ENCODE measurements around the gene EGFR. TPM values are rescaled to one million over a fixed set of nuclear protein-coding genes. Genes with fewer than 3 reads are reported as not detected.

The EGFR gene
- total RNA-seq, 4 donors from 2014 or later: 79.3 to 125 (median 110) TPM

- Histone ChIP-seq H3K27ac (replicated peaks in 1 of 4) (no peak overlapping the region), H3K4me3 (no peak overlapping the region), H3K4me1 (peaks cover 0 to 9% (median 6%) of the 10 kb centered on the region in 4 donors), H3K27me3 (no peaks in the 10 kb centered on the region), H3K36me3 (peaks cover 45 to 89% (median 78%) of the 10 kb centered on the region in 4 donors), H3K9me3 (no peaks in the 10 kb centered on the region)
- no peak for DNase-seq (ENCODE audit: extremely low spot score)
- intact Hi-C loops (cut with DNase I): no loop called here
- TF ChIP-seq POLR2A (IDR thresholded peaks at IDR 0.05; ENCODE audit: low read depth) (no peak), EP300 (IDR thresholded peaks at IDR 0.05) (no peak), POLR2AphosphoS5 (IDR thresholded peaks at IDR 0.05) (no peak)
- TF ChIP-seq, protein P1, sequence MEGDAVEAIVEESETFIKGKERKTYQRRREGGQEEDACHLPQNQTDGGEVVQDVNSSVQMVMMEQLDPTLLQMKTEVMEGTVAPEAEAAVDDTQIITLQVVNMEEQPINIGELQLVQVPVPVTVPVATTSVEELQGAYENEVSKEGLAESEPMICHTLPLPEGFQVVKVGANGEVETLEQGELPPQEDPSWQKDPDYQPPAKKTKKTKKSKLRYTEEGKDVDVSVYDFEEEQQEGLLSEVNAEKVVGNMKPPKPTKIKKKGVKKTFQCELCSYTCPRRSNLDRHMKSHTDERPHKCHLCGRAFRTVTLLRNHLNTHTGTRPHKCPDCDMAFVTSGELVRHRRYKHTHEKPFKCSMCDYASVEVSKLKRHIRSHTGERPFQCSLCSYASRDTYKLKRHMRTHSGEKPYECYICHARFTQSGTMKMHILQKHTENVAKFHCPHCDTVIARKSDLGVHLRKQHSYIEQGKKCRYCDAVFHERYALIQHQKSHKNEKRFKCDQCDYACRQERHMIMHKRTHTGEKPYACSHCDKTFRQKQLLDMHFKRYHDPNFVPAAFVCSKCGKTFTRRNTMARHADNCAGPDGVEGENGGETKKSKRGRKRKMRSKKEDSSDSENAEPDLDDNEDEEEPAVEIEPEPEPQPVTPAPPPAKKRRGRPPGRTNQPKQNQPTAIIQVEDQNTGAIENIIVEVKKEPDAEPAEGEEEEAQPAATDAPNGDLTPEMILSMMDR (IDR thresholded peaks at IDR 0.05): no peak
- 87% methylated on average over 16 of the region's 16 CpGs for WGBS
Observed at GRCh38 chr7:55205124-55205955, 186.5 kb downstream of the EGFR start.

DNA sequence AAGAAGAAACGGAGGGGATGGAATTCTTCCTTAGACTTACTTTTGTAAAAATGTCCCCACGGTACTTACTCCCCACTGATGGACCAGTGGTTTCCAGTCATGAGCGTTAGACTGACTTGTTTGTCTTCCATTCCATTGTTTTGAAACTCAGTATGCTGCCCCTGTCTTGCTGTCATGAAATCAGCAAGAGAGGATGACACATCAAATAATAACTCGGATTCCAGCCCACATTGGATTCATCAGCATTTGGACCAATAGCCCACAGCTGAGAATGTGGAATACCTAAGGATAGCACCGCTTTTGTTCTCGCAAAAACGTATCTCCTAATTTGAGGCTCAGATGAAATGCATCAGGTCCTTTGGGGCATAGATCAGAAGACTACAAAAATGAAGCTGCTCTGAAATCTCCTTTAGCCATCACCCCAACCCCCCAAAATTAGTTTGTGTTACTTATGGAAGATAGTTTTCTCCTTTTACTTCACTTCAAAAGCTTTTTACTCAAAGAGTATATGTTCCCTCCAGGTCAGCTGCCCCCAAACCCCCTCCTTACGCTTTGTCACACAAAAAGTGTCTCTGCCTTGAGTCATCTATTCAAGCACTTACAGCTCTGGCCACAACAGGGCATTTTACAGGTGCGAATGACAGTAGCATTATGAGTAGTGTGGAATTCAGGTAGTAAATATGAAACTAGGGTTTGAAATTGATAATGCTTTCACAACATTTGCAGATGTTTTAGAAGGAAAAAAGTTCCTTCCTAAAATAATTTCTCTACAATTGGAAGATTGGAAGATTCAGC lies 187.6 kb downstream of the EGFR start:
- intact Hi-C loops (cut with DNase I): no loop called here
- Histone ChIP-seq H3K9me3 (no peaks in the 10 kb centered on the region), H3K27ac (replicated peaks in 1 of 4) (no peak overlapping the region), H3K27me3 (no peaks in the 10 kb centered on the region), H3K36me3 (peaks cover 34 to 78% (median 67%) of the 10 kb centered on the region in 4 donors), H3K4me1 (peaks cover 0 to 9% (median 7%) of the 10 kb centered on the region in 4 donors), H3K4me3 (no peak overlapping the region)
- DNase-seq (ENCODE audit: extremely low spot score): no peak
- TF ChIP-seq POLR2AphosphoS5 (IDR thresholded peaks at IDR 0.05): no peak
- TF ChIP-seq, protein P1 (IDR thresholded peaks at IDR 0.05): no peak
- TF ChIP-seq EP300 (IDR thresholded peaks at IDR 0.05): no peak
- no peak for TF ChIP-seq POLR2A (IDR thresholded peaks at IDR 0.05; ENCODE audit: low read depth)
- 92% methylated on average over 9 of the region's 9 CpGs for WGBS

- H3K4me1 ChIP-seq: peaks cover 0 to 20% (median 16%) of the 10 kb centered on the region in 4 donors
- peaks cover 0 to 3% (median 0%) of the 10 kb centered on the region in 4 donors for H3K27me3 ChIP-seq
- no peak overlapping the region for H3K27ac ChIP-seq (replicated peaks in 1 of 4)
- H3K36me3 ChIP-seq: peaks cover 25 to 66% (median 56%) of the 10 kb centered on the region in 4 donors
- H3K9me3 ChIP-seq: no peaks in the 10 kb centered on the region
- TF ChIP-seq, protein P1 (IDR thresholded peaks at IDR 0.05): no peak
- TF ChIP-seq EP300 (IDR thresholded peaks at IDR 0.05) (no peak), POLR2A (IDR thresholded peaks at IDR 0.05; ENCODE audit: low read depth) (no peak), POLR2AphosphoS5 (IDR thresholded peaks at IDR 0.05) (no peak)
- no peak overlapping the region for H3K4me3 ChIP-seq
- no peak for DNase-seq (ENCODE audit: extremely low spot score)
- WGBS: 84% methylated on average over 4 of the region's 4 CpGs
- intact Hi-C loops (cut with DNase I): no loop called here
Observed at GRCh38 chr7:55207436-55208125, 188.8 kb downstream of the EGFR start.

DNA sequence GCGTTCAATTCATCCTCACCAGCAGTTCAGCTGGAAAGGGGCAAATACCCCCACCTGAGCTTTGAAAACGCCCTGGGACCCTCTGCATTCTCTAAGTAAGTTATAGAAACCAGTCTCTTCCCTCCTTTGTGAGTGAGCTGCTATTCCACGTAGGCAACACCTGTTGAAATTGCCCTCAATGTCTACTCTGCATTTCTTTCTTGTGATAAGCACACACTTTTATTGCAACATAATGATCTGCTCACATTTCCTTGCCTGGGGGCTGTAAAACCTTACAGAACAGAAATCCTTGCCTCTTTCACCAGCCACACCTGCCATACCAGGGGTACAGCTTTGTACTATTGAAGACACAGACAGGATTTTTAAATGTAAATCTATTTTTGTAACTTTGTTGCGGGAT lies 190.5 kb downstream of the EGFR start:
- peaks cover 0 to 33% (median 30%) of the 10 kb centered on the region in 4 donors for H3K4me1 ChIP-seq
- no peak overlapping the region for H3K4me3 ChIP-seq
- H3K36me3 ChIP-seq: peaks cover 24 to 50% (median 43%) of the 10 kb centered on the region in 4 donors
- TF ChIP-seq POLR2A (IDR thresholded peaks at IDR 0.05; ENCODE audit: low read depth) (no peak), EP300 (IDR thresholded peaks at IDR 0.05) (no peak), POLR2AphosphoS5 (IDR thresholded peaks at IDR 0.05) (no peak)
- TF ChIP-seq, protein P1 (IDR thresholded peaks at IDR 0.05): no peak
- no peak for DNase-seq (ENCODE audit: extremely low spot score)
- H3K9me3 ChIP-seq: no peaks in the 10 kb centered on the region
- H3K27ac ChIP-seq (replicated peaks in 1 of 4): no peak overlapping the region
- intact Hi-C loops (cut with DNase I): no loop called here
- 70% methylated on average over 4 of the region's 4 CpGs for WGBS
- peaks cover 0 to 3% (median 0%) of the 10 kb centered on the region in 4 donors for H3K27me3 ChIP-seq

Data from esophagus muscularis mucosa (tissue), 4 donors.